ENCODE data around the gene SYCP3.

Gene SYCP3

GRCh38 chr12:101777485-101777884 is 38.2 kb upstream of the SYCP3 start:
- Histone ChIP-seq H3K9me3 (ENCODE audit: control insufficient read depth, insufficient read depth, low read length) (no peaks in the 10 kb centered on the region), H3K9ac (ENCODE audit: low read depth, low read length) (no peak overlapping the region), H3K4me3 (ENCODE audit: low read depth, low read length) (no peak overlapping the region), H3K36me3 (ENCODE audit: control insufficient read depth, insufficient read depth, low read length) (peaks cover 90% of the 10 kb centered on the region), H3K27ac (ENCODE audit: low read depth, low read length) (no peak overlapping the region), H3K27me3 (ENCODE audit: control insufficient read depth, insufficient read depth, low read length) (no peaks in the 10 kb centered on the region), H3K4me1 (ENCODE audit: control insufficient read depth, insufficient read depth, low read length) (no peaks in the 10 kb centered on the region)

DNA sequence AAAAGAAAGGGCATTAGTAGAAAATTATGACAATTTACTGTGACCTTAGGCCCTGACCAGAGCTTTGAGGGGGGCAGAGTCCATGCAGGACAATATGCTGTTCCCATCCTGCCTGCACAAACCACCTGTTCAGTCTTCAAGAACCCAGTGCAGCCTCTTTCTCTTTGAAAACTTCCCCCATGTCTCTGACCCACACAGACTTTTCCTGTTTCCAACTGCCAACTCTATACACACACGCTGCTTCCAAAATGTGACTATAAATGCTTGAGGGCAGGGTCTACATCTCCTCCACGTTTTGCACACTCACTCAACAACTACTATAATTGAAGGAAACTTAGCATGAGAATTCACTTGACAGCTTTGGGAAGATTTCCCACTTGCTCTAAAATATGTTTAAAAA is 36.6 kb upstream of the SYCP3 start:
- H3K9ac ChIP-seq (ENCODE audit: low read depth, low read length): no peak overlapping the region
- no peak overlapping the region for H3K4me3 ChIP-seq (ENCODE audit: low read depth, low read length)
- no peak overlapping the region for H3K27ac ChIP-seq (ENCODE audit: low read depth, low read length)
- peaks cover 88% of the 10 kb centered on the region for H3K36me3 ChIP-seq (ENCODE audit: control insufficient read depth, insufficient read depth, low read length)
- H3K9me3 ChIP-seq (ENCODE audit: control insufficient read depth, insufficient read depth, low read length): no peaks in the 10 kb centered on the region
- no peaks in the 10 kb centered on the region for H3K4me1 ChIP-seq (ENCODE audit: control insufficient read depth, insufficient read depth, low read length)
- no peaks in the 10 kb centered on the region for H3K27me3 ChIP-seq (ENCODE audit: control insufficient read depth, insufficient read depth, low read length)

DNA sequence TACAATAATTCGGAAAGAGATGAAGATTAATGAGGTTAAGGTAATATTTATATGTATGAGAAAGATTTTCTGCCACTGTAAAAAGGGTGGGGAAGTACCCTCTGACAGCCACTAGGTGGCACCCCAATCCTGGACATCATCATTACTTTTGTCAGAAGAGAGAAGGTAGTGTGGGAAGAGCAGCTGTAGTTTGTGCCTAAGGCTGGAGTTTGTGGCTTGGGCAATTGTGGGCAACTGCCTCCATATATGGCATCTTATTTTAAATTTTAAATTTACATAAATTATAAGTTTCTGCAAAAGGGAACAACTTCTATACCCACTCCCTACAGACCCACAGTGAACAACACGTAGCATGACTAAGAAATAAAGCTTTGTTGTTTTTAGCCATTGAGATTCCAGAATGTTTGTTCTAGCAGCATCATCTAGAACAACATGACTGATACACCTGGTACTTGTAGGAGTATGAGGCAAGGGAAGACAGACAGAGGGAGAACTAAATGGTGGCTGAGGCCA is 34.4 kb upstream of the SYCP3 start:
- Histone ChIP-seq H3K9ac (ENCODE audit: low read depth, low read length) (no peak overlapping the region), H3K9me3 (ENCODE audit: control insufficient read depth, insufficient read depth, low read length) (no peaks in the 10 kb centered on the region), H3K27me3 (ENCODE audit: control insufficient read depth, insufficient read depth, low read length) (no peaks in the 10 kb centered on the region), H3K4me3 (ENCODE audit: low read depth, low read length) (no peak overlapping the region), H3K4me1 (ENCODE audit: control insufficient read depth, insufficient read depth, low read length) (no peaks in the 10 kb centered on the region), H3K36me3 (ENCODE audit: control insufficient read depth, insufficient read depth, low read length) (peaks cover 88% of the 10 kb centered on the region), H3K27ac (ENCODE audit: low read depth, low read length) (no peak overlapping the region)

- no peak overlapping the region for H3K9ac ChIP-seq (ENCODE audit: low read depth, low read length)
- no peak overlapping the region for H3K27ac ChIP-seq (ENCODE audit: low read depth, low read length)
- H3K36me3 ChIP-seq (ENCODE audit: control insufficient read depth, insufficient read depth, low read length): peaks cover 88% of the 10 kb centered on the region
- H3K27me3 ChIP-seq (ENCODE audit: control insufficient read depth, insufficient read depth, low read length): no peaks in the 10 kb centered on the region
- H3K4me3 ChIP-seq (ENCODE audit: low read depth, low read length): no peak overlapping the region
- H3K9me3 ChIP-seq (ENCODE audit: control insufficient read depth, insufficient read depth, low read length): no peaks in the 10 kb centered on the region
- H3K4me1 ChIP-seq (ENCODE audit: control insufficient read depth, insufficient read depth, low read length): no peaks in the 10 kb centered on the region
Observed at GRCh38 chr12:101772012-101772775, 32.9 kb upstream of the SYCP3 start.

GRCh38 chr12:101769865-101770264 is 30.6 kb upstream of the SYCP3 start:
- peaks cover 92% of the 10 kb centered on the region for H3K36me3 ChIP-seq (ENCODE audit: control insufficient read depth, insufficient read depth, low read length)

DNA sequence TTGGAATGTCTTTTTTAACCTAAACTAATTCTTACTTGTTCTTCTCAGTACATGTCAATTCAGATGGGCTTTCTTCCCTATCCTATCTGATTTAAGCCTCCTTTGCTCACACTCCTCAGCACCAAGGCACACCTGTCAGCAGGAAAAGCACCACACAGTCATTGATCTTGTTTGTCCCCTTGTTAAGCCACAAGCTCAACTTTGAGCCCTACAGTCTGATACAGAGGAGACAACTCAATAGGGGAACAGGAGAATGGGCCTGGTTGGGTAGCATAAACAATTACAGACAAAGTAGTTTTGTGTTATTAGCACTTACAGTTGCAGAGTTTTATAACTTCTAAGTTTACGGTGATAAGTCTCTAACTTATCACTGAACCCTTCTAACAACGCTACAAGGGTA is 29.5 kb upstream of the SYCP3 start:
- no peaks in the 10 kb centered on the region for H3K4me1 ChIP-seq (ENCODE audit: control insufficient read depth, insufficient read depth, low read length)
- H3K9ac ChIP-seq (ENCODE audit: low read depth, low read length): no peak overlapping the region
- H3K9me3 ChIP-seq (ENCODE audit: control insufficient read depth, insufficient read depth, low read length): no peaks in the 10 kb centered on the region
- no peak overlapping the region for H3K4me3 ChIP-seq (ENCODE audit: low read depth, low read length)
- H3K36me3 ChIP-seq (ENCODE audit: control insufficient read depth, insufficient read depth, low read length): peaks cover 94% of the 10 kb centered on the region
- H3K27ac ChIP-seq (ENCODE audit: low read depth, low read length): no peak overlapping the region
- H3K27me3 ChIP-seq (ENCODE audit: control insufficient read depth, insufficient read depth, low read length): no peaks in the 10 kb centered on the region

More at GRCh38 chr12:101769865-101770264, 30.6 kb upstream of the SYCP3 start:
- H3K4me3 ChIP-seq (ENCODE audit: low read depth, low read length): no peak overlapping the region
- H3K4me1 ChIP-seq (ENCODE audit: control insufficient read depth, insufficient read depth, low read length): no peaks in the 10 kb centered on the region
- no peaks in the 10 kb centered on the region for H3K9me3 ChIP-seq (ENCODE audit: control insufficient read depth, insufficient read depth, low read length)
- H3K27me3 ChIP-seq (ENCODE audit: control insufficient read depth, insufficient read depth, low read length): no peaks in the 10 kb centered on the region
- no peak overlapping the region for H3K9ac ChIP-seq (ENCODE audit: low read depth, low read length)
- H3K27ac ChIP-seq (ENCODE audit: low read depth, low read length): no peak overlapping the region

- Histone ChIP-seq H3K4me1 (ENCODE audit: control insufficient read depth, insufficient read depth, low read length) (no peaks in the 10 kb centered on the region), H3K9me3 (ENCODE audit: control insufficient read depth, insufficient read depth, low read length) (no peaks in the 10 kb centered on the region), H3K27ac (ENCODE audit: low read depth, low read length) (no peak overlapping the region), H3K36me3 (ENCODE audit: control insufficient read depth, insufficient read depth, low read length) (peaks cover 93% of the 10 kb centered on the region), H3K27me3 (ENCODE audit: control insufficient read depth, insufficient read depth, low read length) (no peaks in the 10 kb centered on the region), H3K4me3 (ENCODE audit: low read depth, low read length) (no peak overlapping the region), H3K9ac (ENCODE audit: low read depth, low read length) (no peak overlapping the region)
Observed at GRCh38 chr12:101767537-101767936, 28.3 kb upstream of the SYCP3 start.

GRCh38 chr12:101764051-101764792 is 25.0 kb upstream of the SYCP3 start:
- Histone ChIP-seq H3K36me3 (ENCODE audit: control insufficient read depth, insufficient read depth, low read length) (peaks cover 93% of the 10 kb centered on the region), H3K27ac (ENCODE audit: low read depth, low read length) (no peak overlapping the region), H3K4me1 (ENCODE audit: control insufficient read depth, insufficient read depth, low read length) (no peaks in the 10 kb centered on the region), H3K4me3 (ENCODE audit: low read depth, low read length) (no peak overlapping the region), H3K9me3 (ENCODE audit: control insufficient read depth, insufficient read depth, low read length) (no peaks in the 10 kb centered on the region), H3K9ac (ENCODE audit: low read depth, low read length) (no peak overlapping the region), H3K27me3 (ENCODE audit: control insufficient read depth, insufficient read depth, low read length) (no peaks in the 10 kb centered on the region)

- no peaks in the 10 kb centered on the region for H3K27me3 ChIP-seq (ENCODE audit: control insufficient read depth, insufficient read depth, low read length)
- H3K9me3 ChIP-seq (ENCODE audit: control insufficient read depth, insufficient read depth, low read length): no peaks in the 10 kb centered on the region
- H3K4me1 ChIP-seq (ENCODE audit: control insufficient read depth, insufficient read depth, low read length): no peaks in the 10 kb centered on the region
- no peak overlapping the region for H3K4me3 ChIP-seq (ENCODE audit: low read depth, low read length)
- H3K27ac ChIP-seq (ENCODE audit: low read depth, low read length): no peak overlapping the region
- H3K9ac ChIP-seq (ENCODE audit: low read depth, low read length): no peak overlapping the region
- peaks cover 91% of the 10 kb centered on the region for H3K36me3 ChIP-seq (ENCODE audit: control insufficient read depth, insufficient read depth, low read length)
Observed at GRCh38 chr12:101763246-101763931, 24.1 kb upstream of the SYCP3 start.

GRCh38 chr12:101761781-101762180 is 22.5 kb upstream of the SYCP3 start:
- H3K4me1 ChIP-seq (ENCODE audit: control insufficient read depth, insufficient read depth, low read length): no peaks in the 10 kb centered on the region
- H3K4me3 ChIP-seq (ENCODE audit: low read depth, low read length): no peak overlapping the region
- H3K9me3 ChIP-seq (ENCODE audit: control insufficient read depth, insufficient read depth, low read length): no peaks in the 10 kb centered on the region
- H3K36me3 ChIP-seq (ENCODE audit: control insufficient read depth, insufficient read depth, low read length): peaks cover 91% of the 10 kb centered on the region
- H3K27ac ChIP-seq (ENCODE audit: low read depth, low read length): no peak overlapping the region
- H3K9ac ChIP-seq (ENCODE audit: low read depth, low read length): no peak overlapping the region
- no peaks in the 10 kb centered on the region for H3K27me3 ChIP-seq (ENCODE audit: control insufficient read depth, insufficient read depth, low read length)

- Histone ChIP-seq H3K4me1 (ENCODE audit: control insufficient read depth, insufficient read depth, low read length) (no peaks in the 10 kb centered on the region), H3K9ac (ENCODE audit: low read depth, low read length) (no peak overlapping the region), H3K9me3 (ENCODE audit: control insufficient read depth, insufficient read depth, low read length) (no peaks in the 10 kb centered on the region), H3K27me3 (ENCODE audit: control insufficient read depth, insufficient read depth, low read length) (no peaks in the 10 kb centered on the region), H3K36me3 (ENCODE audit: control insufficient read depth, insufficient read depth, low read length) (peaks cover 91% of the 10 kb centered on the region), H3K27ac (ENCODE audit: low read depth, low read length) (no peak overlapping the region), H3K4me3 (ENCODE audit: low read depth, low read length) (no peak overlapping the region)
Observed at GRCh38 chr12:101761350-101761749, 22.1 kb upstream of the SYCP3 start.
